ENCODE measurements around the gene RSAD1. TPM values are rescaled to one million over a fixed set of nuclear protein-coding genes. Genes with fewer than 3 reads are reported as not detected.
A peak's percentile ranks its signal among the peaks of the same experiment; 100 is the strongest.

The RSAD1 gene
- polyA plus RNA-seq, 2 donors = 11.9 to 16.9 TPM

DNA sequence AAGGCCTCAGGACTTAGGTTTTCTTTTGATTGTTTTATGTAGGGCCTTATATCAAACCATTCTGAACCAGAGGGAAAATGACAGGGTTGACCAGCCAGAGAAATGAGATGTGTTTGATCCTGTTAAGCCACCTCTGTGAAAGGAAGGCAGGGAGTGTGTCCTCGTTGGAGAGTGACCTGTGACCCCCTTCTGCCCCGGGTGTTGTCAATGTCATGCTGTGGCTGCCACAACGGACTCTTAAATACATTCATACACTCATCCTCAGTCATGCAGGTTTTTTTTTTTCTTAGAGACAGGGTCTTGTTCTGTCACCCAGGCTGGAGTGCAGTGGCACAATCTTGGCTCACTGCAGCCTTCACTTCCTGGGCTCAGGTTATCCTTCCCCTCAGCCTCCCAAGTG lies 35.7 kb downstream of the RSAD1 start:
- no peaks in the 10 kb centered on the region for H3K4me1 ChIP-seq (ENCODE audit: control insufficient read depth in 2 of 2, insufficient read depth in 2 of 2, low read length in 1 of 2)
- no peaks in the 10 kb centered on the region for H3K27me3 ChIP-seq (ENCODE audit: control insufficient read depth in 1 of 2, insufficient read depth in 2 of 2, low read length in 2 of 2)
- WGBS, 2 donors = 52 to 74% methylated on average over 3 of the region's 3 CpGs
- no peaks in the 10 kb centered on the region for H3K36me3 ChIP-seq (ENCODE audit: control insufficient read depth in 2 of 2, insufficient read depth in 2 of 2, low read length in 1 of 2)
- H3K4me3 ChIP-seq (ENCODE audit: low read depth in 1 of 2, low read length in 2 of 2) = no peak overlapping the region
- no peak overlapping the region for H3K27ac ChIP-seq (ENCODE audit: low read depth in 2 of 2, low read length in 1 of 2)
- no peaks in the 10 kb centered on the region for H3K9me3 ChIP-seq (ENCODE audit: control insufficient read depth in 2 of 2, insufficient read depth in 1 of 2, low read depth in 1 of 2, low read length in 1 of 2)

DNA sequence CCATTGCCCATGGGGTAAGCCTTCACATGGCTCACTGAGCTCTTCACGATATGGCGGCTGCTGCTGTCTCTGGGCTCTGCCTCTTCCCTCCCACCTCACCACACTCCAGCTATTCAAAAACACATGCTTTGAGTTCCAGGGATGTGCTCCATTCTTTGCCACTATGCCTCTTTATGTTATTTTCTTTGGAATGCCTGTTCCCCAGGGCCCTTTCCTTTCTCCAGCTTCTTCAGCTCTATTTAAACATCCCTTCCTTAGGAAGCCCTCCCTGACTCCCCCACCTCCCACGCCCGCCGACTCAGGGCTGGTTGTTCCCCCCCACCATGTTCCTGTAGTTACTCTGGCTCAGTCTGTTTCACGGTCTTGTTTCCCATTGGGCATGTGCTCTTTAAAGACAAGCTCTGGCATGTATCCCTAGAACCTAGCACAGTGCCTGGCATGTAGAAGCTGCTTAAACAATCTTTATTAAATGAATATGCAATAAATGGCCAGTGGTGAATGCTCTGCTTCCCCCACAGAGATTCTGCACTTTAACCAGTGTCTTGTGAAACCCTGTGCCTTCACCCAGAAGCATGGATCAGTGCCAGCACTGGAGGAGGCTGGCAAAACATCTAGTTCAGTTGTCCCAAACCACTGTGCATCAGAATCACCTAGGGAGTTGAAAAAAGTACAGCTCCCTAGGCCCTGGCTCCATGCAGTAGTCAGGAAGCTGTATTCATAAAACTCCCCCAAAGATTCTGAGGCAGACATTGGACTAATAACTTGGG lies 36.5 kb downstream of the RSAD1 start:
- Histone ChIP-seq H3K4me1 (ENCODE audit: control insufficient read depth in 2 of 2, insufficient read depth in 2 of 2, low read length in 1 of 2) (no peaks in the 10 kb centered on the region), H3K4me3 (ENCODE audit: low read depth in 1 of 2, low read length in 2 of 2) (no peak overlapping the region), H3K27me3 (ENCODE audit: control insufficient read depth in 1 of 2, insufficient read depth in 2 of 2, low read length in 2 of 2) (no peaks in the 10 kb centered on the region), H3K9me3 (ENCODE audit: control insufficient read depth in 2 of 2, insufficient read depth in 1 of 2, low read depth in 1 of 2, low read length in 1 of 2) (no peaks in the 10 kb centered on the region), H3K36me3 (ENCODE audit: control insufficient read depth in 2 of 2, insufficient read depth in 2 of 2, low read length in 1 of 2) (no peaks in the 10 kb centered on the region), H3K27ac (ENCODE audit: low read depth in 2 of 2, low read length in 1 of 2) (no peak overlapping the region)
- 54 to 68% methylated on average over 6 of the region's 6 CpGs for WGBS, 2 donors

DNA sequence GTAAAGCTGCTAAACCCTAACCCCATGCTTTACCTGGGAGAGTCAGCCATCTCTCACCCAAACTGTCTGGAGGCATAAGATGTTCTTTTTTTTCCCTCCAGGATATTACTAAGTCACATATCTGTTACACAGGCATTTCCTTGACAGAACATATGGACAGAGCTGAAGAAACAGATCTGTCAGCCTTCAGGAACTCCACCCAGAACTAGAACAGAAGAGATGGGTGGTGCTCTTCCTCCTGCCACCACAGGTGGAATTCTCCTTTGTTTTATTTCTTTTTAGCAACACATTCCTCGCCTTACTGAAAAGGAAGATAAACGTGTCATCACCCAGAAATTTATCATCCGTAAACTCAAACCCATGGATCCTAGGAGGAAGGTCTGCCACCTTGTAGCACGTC lies 38.4 kb downstream of the RSAD1 start:
- WGBS, 2 donors = 63 to 68% methylated on average over 4 of the region's 4 CpGs
- Histone ChIP-seq H3K27me3 (ENCODE audit: control insufficient read depth in 1 of 2, insufficient read depth in 2 of 2, low read length in 2 of 2) (no peaks in the 10 kb centered on the region), H3K9me3 (ENCODE audit: control insufficient read depth in 2 of 2, insufficient read depth in 1 of 2, low read depth in 1 of 2, low read length in 1 of 2) (no peaks in the 10 kb centered on the region), H3K36me3 (ENCODE audit: control insufficient read depth in 2 of 2, insufficient read depth in 2 of 2, low read length in 1 of 2) (no peaks in the 10 kb centered on the region), H3K27ac (ENCODE audit: low read depth in 2 of 2, low read length in 1 of 2) (peak overlapping the region in 1 of 2 donors; percentile 37), H3K4me3 (ENCODE audit: low read depth in 1 of 2, low read length in 2 of 2) (no peak overlapping the region), H3K4me1 (ENCODE audit: control insufficient read depth in 2 of 2, insufficient read depth in 2 of 2, low read length in 1 of 2) (no peaks in the 10 kb centered on the region)

DNA sequence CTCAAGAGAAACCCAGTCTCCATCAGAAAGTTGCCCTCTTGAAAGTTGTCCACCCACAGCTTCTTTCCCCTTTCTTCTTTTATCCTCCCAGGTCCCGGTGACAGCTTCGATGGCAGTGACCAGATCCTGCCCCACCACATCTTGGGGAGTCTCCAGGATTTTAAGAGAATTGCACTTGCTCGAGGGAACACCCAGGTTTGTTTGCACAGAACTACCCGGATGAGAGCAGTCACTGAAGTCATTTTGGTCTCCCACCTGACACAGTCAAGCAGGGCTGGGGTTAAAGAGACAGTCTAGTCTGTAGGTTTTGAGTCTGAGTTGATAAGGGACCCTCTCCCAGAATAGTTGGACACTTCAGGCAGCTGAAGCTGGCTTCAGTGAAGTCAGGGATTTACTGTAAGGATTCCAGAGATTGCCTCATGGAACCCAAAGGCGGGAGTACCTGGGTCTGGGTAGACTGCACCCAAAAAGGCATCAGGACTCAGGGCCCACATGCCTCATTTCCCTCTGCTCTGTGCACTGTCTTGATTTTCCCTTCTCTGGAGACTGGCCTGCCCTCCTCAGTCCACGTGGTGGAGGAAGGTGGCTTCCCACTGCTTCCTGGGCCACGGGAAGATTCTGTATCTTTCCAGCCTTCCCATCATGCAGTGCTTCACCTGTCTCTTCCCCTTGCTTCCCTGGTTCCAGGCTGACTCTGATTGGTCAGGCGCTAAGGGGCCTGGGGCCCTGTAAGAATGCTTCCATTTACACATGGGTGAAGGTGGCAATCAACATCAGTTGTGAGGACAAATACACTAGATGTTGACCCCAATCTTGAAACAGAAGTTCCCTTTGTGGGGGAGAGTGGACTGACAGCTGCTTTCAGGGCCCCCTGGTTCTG lies 39.1 kb downstream of the RSAD1 start:
- Histone ChIP-seq H3K4me3 (ENCODE audit: low read depth in 1 of 2, low read length in 2 of 2) (no peak overlapping the region), H3K36me3 (ENCODE audit: control insufficient read depth in 2 of 2, insufficient read depth in 2 of 2, low read length in 1 of 2) (no peaks in the 10 kb centered on the region), H3K27ac (ENCODE audit: low read depth in 2 of 2, low read length in 1 of 2) (peak overlapping the region in 1 of 2 donors; percentile 37), H3K4me1 (ENCODE audit: control insufficient read depth in 2 of 2, insufficient read depth in 2 of 2, low read length in 1 of 2) (no peaks in the 10 kb centered on the region), H3K9me3 (ENCODE audit: control insufficient read depth in 2 of 2, insufficient read depth in 1 of 2, low read depth in 1 of 2, low read length in 1 of 2) (no peaks in the 10 kb centered on the region), H3K27me3 (ENCODE audit: control insufficient read depth in 1 of 2, insufficient read depth in 2 of 2, low read length in 2 of 2) (no peaks in the 10 kb centered on the region)
- 72 to 73% methylated on average over 8 of the region's 8 CpGs for WGBS, 2 donors

GRCh38 chr17:50518384-50519023 lies 39.8 kb downstream of the RSAD1 start:
- no peak overlapping the region for H3K27ac ChIP-seq (ENCODE audit: low read depth in 2 of 2, low read length in 1 of 2)

GRCh38 chr17:50519141-50519834 lies 40.6 kb downstream of the RSAD1 start:
- H3K9me3 ChIP-seq (ENCODE audit: control insufficient read depth in 2 of 2, insufficient read depth in 1 of 2, low read depth in 1 of 2, low read length in 1 of 2) = no peaks in the 10 kb centered on the region
- H3K4me1 ChIP-seq (ENCODE audit: control insufficient read depth in 2 of 2, insufficient read depth in 2 of 2, low read length in 1 of 2) = no peaks in the 10 kb centered on the region
- H3K4me3 ChIP-seq (ENCODE audit: low read depth in 1 of 2, low read length in 2 of 2) = no peak overlapping the region
- no peaks in the 10 kb centered on the region for H3K27me3 ChIP-seq (ENCODE audit: control insufficient read depth in 1 of 2, insufficient read depth in 2 of 2, low read length in 2 of 2)
- no peaks in the 10 kb centered on the region for H3K36me3 ChIP-seq (ENCODE audit: control insufficient read depth in 2 of 2, insufficient read depth in 2 of 2, low read length in 1 of 2)
- no peak overlapping the region for H3K27ac ChIP-seq (ENCODE audit: low read depth in 2 of 2, low read length in 1 of 2)
- 62 to 65% methylated on average over 8 of the region's 8 CpGs for WGBS, 2 donors

More at GRCh38 chr17:50518384-50519023, 39.8 kb downstream of the RSAD1 start:
- H3K27me3 ChIP-seq (ENCODE audit: control insufficient read depth in 1 of 2, insufficient read depth in 2 of 2, low read length in 2 of 2) = no peaks in the 10 kb centered on the region
- H3K36me3 ChIP-seq (ENCODE audit: control insufficient read depth in 2 of 2, insufficient read depth in 2 of 2, low read length in 1 of 2) = no peaks in the 10 kb centered on the region
- H3K4me1 ChIP-seq (ENCODE audit: control insufficient read depth in 2 of 2, insufficient read depth in 2 of 2, low read length in 1 of 2) = no peaks in the 10 kb centered on the region
- 78 to 82% methylated on average over 13 of the region's 13 CpGs for WGBS, 2 donors
- no peak overlapping the region for H3K4me3 ChIP-seq (ENCODE audit: low read depth in 1 of 2, low read length in 2 of 2)
- H3K9me3 ChIP-seq (ENCODE audit: control insufficient read depth in 2 of 2, insufficient read depth in 1 of 2, low read depth in 1 of 2, low read length in 1 of 2) = no peaks in the 10 kb centered on the region

DNA sequence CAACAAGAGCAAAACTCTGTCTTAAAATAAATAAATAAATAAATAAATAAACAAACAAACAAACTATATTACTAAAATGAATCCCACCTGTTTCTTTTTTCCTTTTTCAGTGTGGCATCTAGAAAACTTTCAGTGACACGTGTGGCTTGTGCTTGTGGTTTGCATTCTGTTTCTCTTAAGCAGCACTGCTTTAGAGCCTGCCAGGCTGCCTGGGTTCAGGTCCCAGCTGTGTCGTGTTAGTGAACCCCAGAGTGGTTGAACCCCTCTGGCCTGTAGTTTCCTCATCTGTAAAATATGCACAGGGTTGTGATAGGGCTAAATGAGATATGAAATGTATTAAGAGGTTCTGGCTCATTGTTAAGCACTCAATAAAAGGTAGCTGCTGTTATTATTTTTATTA lies 41.8 kb downstream of the RSAD1 start:
- H3K27ac ChIP-seq (ENCODE audit: low read depth in 2 of 2, low read length in 1 of 2) = no peak overlapping the region
- no peaks in the 10 kb centered on the region for H3K36me3 ChIP-seq (ENCODE audit: control insufficient read depth in 2 of 2, insufficient read depth in 2 of 2, low read length in 1 of 2)
- H3K27me3 ChIP-seq (ENCODE audit: control insufficient read depth in 1 of 2, insufficient read depth in 2 of 2, low read length in 2 of 2) = no peaks in the 10 kb centered on the region
- no peaks in the 10 kb centered on the region for H3K4me1 ChIP-seq (ENCODE audit: control insufficient read depth in 2 of 2, insufficient read depth in 2 of 2, low read length in 1 of 2)
- 67 to 86% methylated on average over 2 of the region's 2 CpGs for WGBS, 2 donors
- no peak overlapping the region for H3K4me3 ChIP-seq (ENCODE audit: low read depth in 1 of 2, low read length in 2 of 2)
- H3K9me3 ChIP-seq (ENCODE audit: control insufficient read depth in 2 of 2, insufficient read depth in 1 of 2, low read depth in 1 of 2, low read length in 1 of 2) = no peaks in the 10 kb centered on the region

DNA sequence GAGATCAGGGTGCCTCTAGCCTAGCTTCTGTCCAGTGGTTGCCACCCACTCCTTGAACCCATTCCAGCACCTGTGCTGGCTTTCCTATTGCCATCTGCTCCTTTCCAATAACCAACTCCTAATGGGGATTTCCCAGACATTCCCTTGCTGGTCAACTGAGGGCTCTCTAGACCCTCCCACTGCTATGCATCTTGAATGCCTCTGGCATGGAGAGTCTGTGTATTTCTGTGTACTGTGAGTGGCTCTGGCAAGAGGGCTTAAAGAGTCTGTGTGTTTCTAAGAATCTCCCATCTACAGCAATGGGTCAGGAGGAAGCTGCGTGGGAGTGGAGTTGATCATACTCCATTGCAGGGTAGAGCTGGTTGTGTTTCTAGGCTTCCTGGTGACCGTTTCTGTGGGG lies 42.9 kb downstream of the RSAD1 start:
- no peaks in the 10 kb centered on the region for H3K27me3 ChIP-seq (ENCODE audit: control insufficient read depth in 1 of 2, insufficient read depth in 2 of 2, low read length in 2 of 2)
- H3K4me3 ChIP-seq (ENCODE audit: low read depth in 1 of 2, low read length in 2 of 2) = no peak overlapping the region
- H3K27ac ChIP-seq (ENCODE audit: low read depth in 2 of 2, low read length in 1 of 2) = no peak overlapping the region
- H3K9me3 ChIP-seq (ENCODE audit: control insufficient read depth in 2 of 2, insufficient read depth in 1 of 2, low read depth in 1 of 2, low read length in 1 of 2) = no peaks in the 10 kb centered on the region
- no peaks in the 10 kb centered on the region for H3K36me3 ChIP-seq (ENCODE audit: control insufficient read depth in 2 of 2, insufficient read depth in 2 of 2, low read length in 1 of 2)
- H3K4me1 ChIP-seq (ENCODE audit: control insufficient read depth in 2 of 2, insufficient read depth in 2 of 2, low read length in 1 of 2) = no peaks in the 10 kb centered on the region
- WGBS, 2 donors = 74 to 75% methylated on average over 2 of the region's 2 CpGs

- 83% methylated on average over 10 of the region's 10 CpGs for WGBS, 2 donors
- Histone ChIP-seq H3K36me3 (ENCODE audit: control insufficient read depth in 2 of 2, insufficient read depth in 2 of 2, low read length in 1 of 2) (no peaks in the 10 kb centered on the region), H3K27me3 (ENCODE audit: control insufficient read depth in 1 of 2, insufficient read depth in 2 of 2, low read length in 2 of 2) (no peaks in the 10 kb centered on the region), H3K4me1 (ENCODE audit: control insufficient read depth in 2 of 2, insufficient read depth in 2 of 2, low read length in 1 of 2) (no peaks in the 10 kb centered on the region), H3K27ac (ENCODE audit: low read depth in 2 of 2, low read length in 1 of 2) (no peak overlapping the region), H3K9me3 (ENCODE audit: control insufficient read depth in 2 of 2, insufficient read depth in 1 of 2, low read depth in 1 of 2, low read length in 1 of 2) (no peaks in the 10 kb centered on the region), H3K4me3 (ENCODE audit: low read depth in 1 of 2, low read length in 2 of 2) (no peak overlapping the region)
Observed at GRCh38 chr17:50522766-50523165, 44.1 kb downstream of the RSAD1 start.
